ENCODE data around the gene SEMA4G. TPM values are rescaled to one million over a fixed set of nuclear protein-coding genes. Genes with fewer than 3 reads are reported as not detected.

SEMA4G gene
- total and polyA plus RNA-seq, 4 donors, result 1.2 to 7.4 (median 2.8) TPM

DNA sequence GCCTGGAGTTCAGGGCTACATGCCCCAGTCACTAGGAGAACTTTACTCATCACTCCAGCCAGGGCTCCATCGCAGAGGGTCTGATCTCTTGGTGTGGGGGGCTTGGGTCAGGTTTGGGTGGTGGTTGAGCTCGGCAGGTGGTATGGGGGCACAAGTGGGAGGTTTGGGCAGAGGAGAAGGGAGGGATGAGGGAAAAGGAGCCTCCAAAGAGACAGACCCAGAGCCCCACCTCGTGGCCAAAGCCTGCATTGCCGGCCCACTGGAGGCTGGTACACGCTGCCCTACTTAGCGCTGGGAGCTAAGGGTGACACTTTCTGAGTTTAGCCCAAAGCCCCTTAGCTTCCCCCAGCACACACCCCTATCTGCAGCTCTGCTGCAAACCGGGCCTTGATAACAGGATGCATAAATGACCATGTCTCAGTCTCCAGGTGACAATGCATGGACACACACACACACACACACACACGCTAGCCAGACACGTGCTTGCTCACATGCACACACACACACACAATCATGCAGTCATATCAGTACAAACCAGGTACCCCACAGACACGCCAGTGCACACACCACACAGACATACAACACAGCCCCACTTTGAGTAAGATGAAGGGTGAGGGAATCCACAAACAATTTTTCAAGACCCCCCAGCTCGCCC, 45.1 kb downstream of the SEMA4G start:
- TF ChIP-seq, protein P1, sequence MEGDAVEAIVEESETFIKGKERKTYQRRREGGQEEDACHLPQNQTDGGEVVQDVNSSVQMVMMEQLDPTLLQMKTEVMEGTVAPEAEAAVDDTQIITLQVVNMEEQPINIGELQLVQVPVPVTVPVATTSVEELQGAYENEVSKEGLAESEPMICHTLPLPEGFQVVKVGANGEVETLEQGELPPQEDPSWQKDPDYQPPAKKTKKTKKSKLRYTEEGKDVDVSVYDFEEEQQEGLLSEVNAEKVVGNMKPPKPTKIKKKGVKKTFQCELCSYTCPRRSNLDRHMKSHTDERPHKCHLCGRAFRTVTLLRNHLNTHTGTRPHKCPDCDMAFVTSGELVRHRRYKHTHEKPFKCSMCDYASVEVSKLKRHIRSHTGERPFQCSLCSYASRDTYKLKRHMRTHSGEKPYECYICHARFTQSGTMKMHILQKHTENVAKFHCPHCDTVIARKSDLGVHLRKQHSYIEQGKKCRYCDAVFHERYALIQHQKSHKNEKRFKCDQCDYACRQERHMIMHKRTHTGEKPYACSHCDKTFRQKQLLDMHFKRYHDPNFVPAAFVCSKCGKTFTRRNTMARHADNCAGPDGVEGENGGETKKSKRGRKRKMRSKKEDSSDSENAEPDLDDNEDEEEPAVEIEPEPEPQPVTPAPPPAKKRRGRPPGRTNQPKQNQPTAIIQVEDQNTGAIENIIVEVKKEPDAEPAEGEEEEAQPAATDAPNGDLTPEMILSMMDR (IDR thresholded peaks at IDR 0.05; ENCODE audit: control extremely low read depth, extremely low read depth), result peak; percentile 92

DNA sequence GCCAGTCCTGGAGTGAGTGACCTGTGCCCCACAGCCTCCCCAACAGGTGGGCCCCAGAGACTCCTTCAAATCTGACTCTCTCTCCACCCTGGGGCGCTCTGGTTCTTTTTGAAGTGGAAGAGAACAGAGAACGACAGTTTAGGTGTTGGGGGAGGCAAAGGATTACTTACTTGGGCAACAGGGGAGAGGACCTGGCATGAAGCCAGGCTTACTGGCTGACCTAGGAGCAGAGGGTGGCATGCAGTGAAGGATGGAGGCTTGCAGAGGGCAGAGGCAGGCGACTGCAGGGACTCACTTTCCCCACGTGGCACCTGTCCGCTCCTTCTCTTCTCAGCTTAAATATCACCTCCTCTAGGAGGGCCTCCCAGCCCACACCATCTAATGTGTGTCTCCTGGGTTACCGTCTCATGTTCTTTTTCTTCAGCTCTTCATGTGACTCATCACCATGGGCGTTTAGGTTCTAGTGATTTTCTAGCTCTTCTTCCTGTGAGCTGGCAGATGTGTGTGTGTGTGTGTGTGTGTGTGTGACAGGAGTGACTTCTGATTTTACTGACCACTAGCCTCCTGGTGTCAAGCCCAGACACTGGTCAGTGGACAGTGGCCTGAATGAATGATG, 45.8 kb downstream of the SEMA4G start:
- Histone ChIP-seq H3K4me3 (no peak overlapping the region), H3K4me1 (ENCODE audit: control insufficient read depth in 5 of 5, insufficient read depth in 5 of 5, low read length in 5 of 5) (peaks cover 0 to 17% (median 9%) of the 10 kb centered on the region in 5 donors), H3K36me3 (ENCODE audit: control insufficient read depth in 4 of 4, insufficient read depth in 4 of 4, low read length in 4 of 4) (no peaks in the 10 kb centered on the region), H3K9me3 (ENCODE audit: control insufficient read depth in 4 of 4, insufficient read depth in 3 of 4, low read length in 3 of 4) (no peaks in the 10 kb centered on the region), H3K27me3 (ENCODE audit: control insufficient read depth in 3 of 3, insufficient read depth in 3 of 3, low read length in 2 of 3) (peaks cover 2 to 14% (median 7%) of the 10 kb centered on the region in 3 donors), H3K27ac (ENCODE audit: low read depth in 1 of 2, low read length in 1 of 2) (no peak overlapping the region), H3K9ac (ENCODE audit: insufficient read depth in 1 of 2, low read length in 2 of 2) (no peak overlapping the region)
- DNase-seq (no peak), ATAC-seq (ENCODE audit: insufficient read depth, low FRiP score) (no peak)
- TF ChIP-seq, protein P1 (IDR thresholded peaks at IDR 0.05; ENCODE audit: control extremely low read depth, extremely low read depth), result no peak
- 51 to 53% methylated on average over 7 of the region's 7 CpGs for WGBS, 2 donors

More for the DNA sequence above, 45.1 kb downstream of the SEMA4G start:
- H3K4me1 ChIP-seq (ENCODE audit: control insufficient read depth in 5 of 5, insufficient read depth in 5 of 5, low read length in 5 of 5), result peaks cover 0 to 17% (median 9%) of the 10 kb centered on the region in 5 donors
- no peak overlapping the region for H3K27ac ChIP-seq (ENCODE audit: low read depth in 1 of 2, low read length in 1 of 2)
- ATAC-seq (ENCODE audit: insufficient read depth, low FRiP score), result peak; percentile 55
- H3K4me3 ChIP-seq, result no peak overlapping the region
- peaks cover 2 to 14% (median 7%) of the 10 kb centered on the region in 3 donors for H3K27me3 ChIP-seq (ENCODE audit: control insufficient read depth in 3 of 3, insufficient read depth in 3 of 3, low read length in 2 of 3)
- peak; percentile 72 to 80 (median 75) for DNase-seq
- 19 to 20% methylated on average over 11 of the region's 11 CpGs for WGBS, 2 donors
- H3K9ac ChIP-seq (ENCODE audit: insufficient read depth in 1 of 2, low read length in 2 of 2), result no peak overlapping the region
- no peaks in the 10 kb centered on the region for H3K36me3 ChIP-seq (ENCODE audit: control insufficient read depth in 4 of 4, insufficient read depth in 4 of 4, low read length in 4 of 4)
- no peaks in the 10 kb centered on the region for H3K9me3 ChIP-seq (ENCODE audit: control insufficient read depth in 4 of 4, insufficient read depth in 3 of 4, low read length in 3 of 4)

DNA sequence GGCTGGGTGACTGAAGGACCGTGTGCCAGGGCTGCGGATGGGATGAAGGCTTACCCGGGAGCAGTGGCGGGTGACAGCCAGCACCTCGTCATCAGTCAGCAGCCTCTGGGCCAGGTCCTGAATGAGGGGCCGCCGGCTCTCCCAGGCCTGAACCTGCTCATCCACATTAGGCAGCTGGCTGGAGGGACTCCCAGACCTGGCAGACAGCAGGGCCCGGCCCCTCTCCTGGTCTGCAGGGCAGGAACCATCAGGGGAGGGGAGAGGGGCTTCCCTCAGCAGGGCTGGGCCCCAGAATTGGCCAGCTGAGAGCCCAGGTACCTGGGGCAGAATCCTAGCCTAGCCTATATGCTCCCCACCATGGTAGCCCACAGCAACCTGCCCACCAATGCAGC, 46.3 kb downstream of the SEMA4G start:
- no peak for DNase-seq
- no peaks in the 10 kb centered on the region for H3K36me3 ChIP-seq (ENCODE audit: control insufficient read depth in 4 of 4, insufficient read depth in 4 of 4, low read length in 4 of 4)
- ATAC-seq (ENCODE audit: insufficient read depth, low FRiP score), result no peak

More for the DNA sequence above, 46.3 kb downstream of the SEMA4G start:
- Histone ChIP-seq H3K4me1 (ENCODE audit: control insufficient read depth in 5 of 5, insufficient read depth in 5 of 5, low read length in 5 of 5) (peaks cover 0 to 17% (median 9%) of the 10 kb centered on the region in 5 donors), H3K9me3 (ENCODE audit: control insufficient read depth in 4 of 4, insufficient read depth in 3 of 4, low read length in 3 of 4) (no peaks in the 10 kb centered on the region), H3K9ac (ENCODE audit: insufficient read depth in 1 of 2, low read length in 2 of 2) (no peak overlapping the region), H3K27me3 (ENCODE audit: control insufficient read depth in 3 of 3, insufficient read depth in 3 of 3, low read length in 2 of 3) (peaks cover 2 to 14% (median 7%) of the 10 kb centered on the region in 3 donors), H3K4me3 (no peak overlapping the region), H3K27ac (ENCODE audit: low read depth in 1 of 2, low read length in 1 of 2) (no peak overlapping the region)
- WGBS, 2 donors, result 80 to 84% methylated on average over 8 of the region's 8 CpGs
- TF ChIP-seq, protein P1 (IDR thresholded peaks at IDR 0.05; ENCODE audit: control extremely low read depth, extremely low read depth), result no peak
